Urinary bladder (tissue), 4 donors: ENCODE data around the gene PFDN4. TPM values are rescaled to one million over a fixed set of nuclear protein-coding genes. Genes with fewer than 3 reads are reported as not detected.

Experiments used
- DNase-seq: peaks from one replicate; pipeline ENCODE4 v3.0.0-alpha.2; 2015; ENCODE audit errors: extremely low spot score
- H3K27ac ChIP-seq: one replicate; pipeline ENCODE4 v1.5.1; 2013; ENCODE audit warnings: low read depth, mild to moderate bottlenecking, moderate library complexity
- H3K36me3 ChIP-seq: one replicate; pipeline ENCODE4 v1.6.1; 2013; ENCODE audit warnings: mild to moderate bottlenecking, moderate library complexity; ENCODE audit not compliant: insufficient read depth
- H3K4me1 ChIP-seq: one replicate; pipeline ENCODE4 v1.6.1; 2013; ENCODE audit warnings: mild to moderate bottlenecking, moderate library complexity; ENCODE audit not compliant: insufficient read depth
- H3K4me3 ChIP-seq: one replicate; pipeline ENCODE4 v1.5.1; 2013; ENCODE audit warnings: low read depth, low read length
- WGBS: extraction: QIAGEN DNeasy Blood & Tissue Kit; methylation state at CpG from one replicate; pipeline ENCODE4 v1.1.7; 2013; 5-methylcytosine and 5-hydroxymethylcytosine counted together
- polyA plus RNA-seq: library from polyadenylated mRNA; stranded (reverse); fragments of 200-250 nt; gene quantifications from one replicate; pipeline ENCODE4 v1.2.3, GENCODE V29; 2013
- total RNA-seq: library from RNA; depleted of rRNA; stranded (reverse); fragments of >200 nt; gene quantifications from one replicate; pipeline ENCODE4 v1.2.3, GENCODE V29; 2014
- donor health status: healthy with polysubstance abuse.
- donor health status: healthy.

PFDN4 gene
- total and polyA plus RNA-seq, 2 donors, result 61.3 to 102 TPM

GRCh38 chr20:54180931-54181330, 27.0 kb upstream of the PFDN4 start:
- no peaks in the 10 kb centered on the region for H3K4me1 ChIP-seq
- 89% methylated on average over 1 of the region's 1 CpG for WGBS
- H3K27ac ChIP-seq, result no peak overlapping the region
- H3K4me3 ChIP-seq, result no peak overlapping the region
- H3K36me3 ChIP-seq, result no peaks in the 10 kb centered on the region
- no peak for DNase-seq

GRCh38 chr20:54184071-54184470, 23.8 kb upstream of the PFDN4 start:
- Histone ChIP-seq H3K4me3 (no peak overlapping the region), H3K36me3 (no peaks in the 10 kb centered on the region), H3K4me1 (no peaks in the 10 kb centered on the region), H3K27ac (no peak overlapping the region)
- no peak for DNase-seq
- WGBS, result 49% methylated on average over 3 of the region's 3 CpGs

- WGBS, result 76% methylated on average over 10 of the region's 10 CpGs
- H3K4me3 ChIP-seq, result no peak overlapping the region
- DNase-seq, result no peak
- H3K27ac ChIP-seq, result no peak overlapping the region
- H3K36me3 ChIP-seq, result no peaks in the 10 kb centered on the region
- H3K4me1 ChIP-seq, result no peaks in the 10 kb centered on the region
Measured at GRCh38 chr20:54184904-54185626, 22.8 kb upstream of the PFDN4 start.

GRCh38 chr20:54188132-54188849, 19.6 kb upstream of the PFDN4 start:
- no peak overlapping the region for H3K4me3 ChIP-seq
- DNase-seq, result no peak
- no peaks in the 10 kb centered on the region for H3K4me1 ChIP-seq
- H3K27ac ChIP-seq, result no peak overlapping the region
- no peaks in the 10 kb centered on the region for H3K36me3 ChIP-seq
- 67% methylated on average over 11 of the region's 11 CpGs for WGBS

GRCh38 chr20:54189630-54190029, 18.3 kb upstream of the PFDN4 start:
- Histone ChIP-seq H3K4me1 (no peaks in the 10 kb centered on the region), H3K4me3 (no peak overlapping the region), H3K27ac (no peak overlapping the region), H3K36me3 (no peaks in the 10 kb centered on the region)
- WGBS, result 57% methylated on average over 2 of the region's 2 CpGs
- no peak for DNase-seq

- H3K27ac ChIP-seq, result no peak overlapping the region
- H3K36me3 ChIP-seq, result no peaks in the 10 kb centered on the region
- no peak for DNase-seq
- H3K4me3 ChIP-seq, result no peak overlapping the region
- H3K4me1 ChIP-seq, result no peaks in the 10 kb centered on the region
- 95% methylated on average over 2 of the region's 2 CpGs for WGBS
Measured at GRCh38 chr20:54190217-54190616, 17.7 kb upstream of the PFDN4 start.

- H3K27ac ChIP-seq, result no peak overlapping the region
- H3K4me3 ChIP-seq, result no peak overlapping the region
- 82% methylated on average over 5 of the region's 5 CpGs for WGBS
- H3K36me3 ChIP-seq, result no peaks in the 10 kb centered on the region
- no peak for DNase-seq
- no peaks in the 10 kb centered on the region for H3K4me1 ChIP-seq
Measured at GRCh38 chr20:54193817-54194216, 14.1 kb upstream of the PFDN4 start.

- DNase-seq, result no peak
- H3K36me3 ChIP-seq, result no peaks in the 10 kb centered on the region
- no peak overlapping the region for H3K4me3 ChIP-seq
- 62% methylated on average over 11 of the region's 11 CpGs for WGBS
- H3K27ac ChIP-seq, result no peak overlapping the region
- no peaks in the 10 kb centered on the region for H3K4me1 ChIP-seq
Measured at GRCh38 chr20:54194724-54195438, 13.0 kb upstream of the PFDN4 start.

- no peak for DNase-seq
- 78% methylated on average over 13 of the region's 13 CpGs for WGBS
- Histone ChIP-seq H3K27ac (no peak overlapping the region), H3K36me3 (no peaks in the 10 kb centered on the region), H3K4me3 (no peak overlapping the region), H3K4me1 (no peaks in the 10 kb centered on the region)
Measured at GRCh38 chr20:54195483-54196472, 12.1 kb upstream of the PFDN4 start.

- H3K36me3 ChIP-seq, result no peaks in the 10 kb centered on the region
- DNase-seq, result no peak
- no peak overlapping the region for H3K4me3 ChIP-seq
- WGBS, result 83% methylated on average over 13 of the region's 13 CpGs
- no peak overlapping the region for H3K27ac ChIP-seq
- H3K4me1 ChIP-seq, result no peaks in the 10 kb centered on the region
Measured at GRCh38 chr20:54197621-54198604, 10.0 kb upstream of the PFDN4 start.

- no peak for DNase-seq
- H3K36me3 ChIP-seq, result no peaks in the 10 kb centered on the region
- no peak overlapping the region for H3K27ac ChIP-seq
- no peak overlapping the region for H3K4me3 ChIP-seq
- 76% methylated on average over 6 of the region's 6 CpGs for WGBS
- H3K4me1 ChIP-seq, result no peaks in the 10 kb centered on the region
Measured at GRCh38 chr20:54199283-54199682, 8.6 kb upstream of the PFDN4 start.

GRCh38 chr20:54199721-54200176, 8.1 kb upstream of the PFDN4 start:
- Histone ChIP-seq H3K27ac (no peak overlapping the region), H3K4me3 (no peak overlapping the region), H3K4me1 (no peaks in the 10 kb centered on the region), H3K36me3 (no peaks in the 10 kb centered on the region)
- WGBS, result 21% methylated on average over 7 of the region's 7 CpGs
- DNase-seq, result no peak
